Rectal smooth muscle tissue (tissue), 1 donor: ENCODE results near the gene TMEM204.

Experiments used
- H3K27ac ChIP-seq: one replicate; pipeline ENCODE4 v1.7.0; 2013; ENCODE audit warnings: low read depth, low read length, inconsistent platforms
- H3K27me3 ChIP-seq: one replicate; pipeline ENCODE4 v1.7.0; 2013; ENCODE audit warnings: low read length; ENCODE audit not compliant: control insufficient read depth, insufficient read depth
- H3K36me3 ChIP-seq: one replicate; pipeline ENCODE4 v1.7.0; 2013; ENCODE audit warnings: low read length; ENCODE audit not compliant: control insufficient read depth, insufficient read depth
- H3K4me1 ChIP-seq: one replicate; pipeline ENCODE4 v1.7.0; 2013; ENCODE audit warnings: low read length; ENCODE audit not compliant: control insufficient read depth, insufficient read depth
- H3K4me3 ChIP-seq: one replicate; pipeline ENCODE4 v1.7.0; 2013; ENCODE audit warnings: low read length
- H3K9ac ChIP-seq: one replicate; pipeline ENCODE4 v1.7.0; 2013; ENCODE audit warnings: low read length

TMEM204 gene

GRCh38 chr16:1503110-1503955 is 30.1 kb upstream of the TMEM204 start:
- H3K9ac ChIP-seq, result no peak overlapping the region
- no peak overlapping the region for H3K4me3 ChIP-seq
- no peaks in the 10 kb centered on the region for H3K27me3 ChIP-seq
- H3K4me1 ChIP-seq, result no peaks in the 10 kb centered on the region
- peaks cover 26% of the 10 kb centered on the region for H3K36me3 ChIP-seq
- H3K27ac ChIP-seq, result no peak overlapping the region

GRCh38 chr16:1505073-1505844 is 28.2 kb upstream of the TMEM204 start:
- Histone ChIP-seq H3K27ac (no peak overlapping the region), H3K36me3 (peaks cover 23% of the 10 kb centered on the region), H3K9ac (no peak overlapping the region), H3K27me3 (no peaks in the 10 kb centered on the region), H3K4me3 (no peak overlapping the region), H3K4me1 (no peaks in the 10 kb centered on the region)

- Histone ChIP-seq H3K36me3 (peaks cover 22% of the 10 kb centered on the region), H3K9ac (no peak overlapping the region), H3K4me3 (no peak overlapping the region), H3K4me1 (no peaks in the 10 kb centered on the region), H3K27ac (no peak overlapping the region), H3K27me3 (no peaks in the 10 kb centered on the region)
Measured at GRCh38 chr16:1505912-1506311, 27.6 kb upstream of the TMEM204 start.

GRCh38 chr16:1506494-1507213 is 26.8 kb upstream of the TMEM204 start:
- H3K4me1 ChIP-seq, result no peaks in the 10 kb centered on the region
- H3K4me3 ChIP-seq, result no peak overlapping the region
- no peak overlapping the region for H3K9ac ChIP-seq
- no peaks in the 10 kb centered on the region for H3K27me3 ChIP-seq
- peaks cover 17% of the 10 kb centered on the region for H3K36me3 ChIP-seq
- no peak overlapping the region for H3K27ac ChIP-seq

- H3K4me1 ChIP-seq, result no peaks in the 10 kb centered on the region
- peaks cover under 1% of the 10 kb centered on the region for H3K36me3 ChIP-seq
- H3K27me3 ChIP-seq, result no peaks in the 10 kb centered on the region
- no peak overlapping the region for H3K4me3 ChIP-seq
- H3K9ac ChIP-seq, result no peak overlapping the region
- peak overlapping the region; percentile 24 for H3K27ac ChIP-seq
Measured at GRCh38 chr16:1508494-1509187, 24.8 kb upstream of the TMEM204 start.

DNA sequence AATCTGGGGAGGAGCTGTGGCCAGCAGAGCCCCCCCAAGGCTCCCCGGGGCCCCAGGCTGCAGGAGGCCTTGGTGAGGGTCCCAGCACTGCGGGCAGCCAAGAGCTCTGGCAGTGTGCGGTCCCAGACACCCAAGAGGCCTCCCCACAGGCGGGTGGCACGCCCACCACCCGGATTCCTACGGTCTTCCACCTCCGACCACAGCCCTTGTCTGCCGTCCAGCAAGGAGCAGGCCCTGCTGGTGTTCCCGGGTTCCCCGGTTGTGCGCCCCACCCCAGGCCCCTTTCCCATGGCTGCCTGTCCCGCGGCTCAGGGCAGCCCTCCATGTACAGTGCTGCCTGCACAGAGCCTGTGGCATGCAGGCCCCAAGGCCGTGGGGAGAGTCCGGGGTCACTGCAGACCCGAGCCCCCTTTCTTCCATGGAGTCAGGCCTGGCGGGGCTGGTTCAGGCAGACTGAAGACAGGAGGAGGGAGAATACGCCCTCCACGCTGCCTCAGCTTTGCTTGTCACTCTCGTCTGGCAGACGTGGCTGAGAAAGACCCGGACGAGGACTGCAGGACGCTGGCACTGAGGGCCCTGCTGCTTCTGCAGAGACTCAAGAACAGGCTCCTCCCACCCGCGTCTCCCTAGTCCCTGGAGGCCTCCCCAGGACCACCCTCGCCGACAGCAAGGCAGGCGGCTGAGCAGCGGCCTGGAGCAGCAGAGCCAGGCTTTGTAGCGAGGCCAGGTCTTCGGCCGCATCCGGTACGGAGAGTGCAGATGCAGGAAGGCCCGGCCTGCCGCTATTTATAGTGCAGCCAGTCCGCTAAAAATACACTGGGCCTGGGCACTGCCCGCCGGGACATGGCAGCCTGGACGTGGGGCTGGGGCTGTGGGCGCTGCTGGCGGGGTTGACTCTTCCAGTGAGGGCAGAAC is 23.9 kb upstream of the TMEM204 start:
- no peak overlapping the region for H3K4me3 ChIP-seq
- H3K4me1 ChIP-seq, result no peaks in the 10 kb centered on the region
- H3K36me3 ChIP-seq, result peaks cover 2% of the 10 kb centered on the region
- H3K27ac ChIP-seq, result peak overlapping the region; percentile 24
- H3K27me3 ChIP-seq, result no peaks in the 10 kb centered on the region
- no peak overlapping the region for H3K9ac ChIP-seq

GRCh38 chr16:1510272-1510671 is 23.2 kb upstream of the TMEM204 start:
- no peak overlapping the region for H3K27ac ChIP-seq
- H3K9ac ChIP-seq, result no peak overlapping the region
- H3K27me3 ChIP-seq, result no peaks in the 10 kb centered on the region
- H3K4me3 ChIP-seq, result no peak overlapping the region
- peaks cover 2% of the 10 kb centered on the region for H3K36me3 ChIP-seq
- no peaks in the 10 kb centered on the region for H3K4me1 ChIP-seq

GRCh38 chr16:1510941-1511351 is 22.5 kb upstream of the TMEM204 start:
- Histone ChIP-seq H3K27me3 (no peaks in the 10 kb centered on the region), H3K4me1 (no peaks in the 10 kb centered on the region), H3K4me3 (no peak overlapping the region), H3K9ac (no peak overlapping the region), H3K36me3 (peaks cover 2% of the 10 kb centered on the region), H3K27ac (no peak overlapping the region)

DNA sequence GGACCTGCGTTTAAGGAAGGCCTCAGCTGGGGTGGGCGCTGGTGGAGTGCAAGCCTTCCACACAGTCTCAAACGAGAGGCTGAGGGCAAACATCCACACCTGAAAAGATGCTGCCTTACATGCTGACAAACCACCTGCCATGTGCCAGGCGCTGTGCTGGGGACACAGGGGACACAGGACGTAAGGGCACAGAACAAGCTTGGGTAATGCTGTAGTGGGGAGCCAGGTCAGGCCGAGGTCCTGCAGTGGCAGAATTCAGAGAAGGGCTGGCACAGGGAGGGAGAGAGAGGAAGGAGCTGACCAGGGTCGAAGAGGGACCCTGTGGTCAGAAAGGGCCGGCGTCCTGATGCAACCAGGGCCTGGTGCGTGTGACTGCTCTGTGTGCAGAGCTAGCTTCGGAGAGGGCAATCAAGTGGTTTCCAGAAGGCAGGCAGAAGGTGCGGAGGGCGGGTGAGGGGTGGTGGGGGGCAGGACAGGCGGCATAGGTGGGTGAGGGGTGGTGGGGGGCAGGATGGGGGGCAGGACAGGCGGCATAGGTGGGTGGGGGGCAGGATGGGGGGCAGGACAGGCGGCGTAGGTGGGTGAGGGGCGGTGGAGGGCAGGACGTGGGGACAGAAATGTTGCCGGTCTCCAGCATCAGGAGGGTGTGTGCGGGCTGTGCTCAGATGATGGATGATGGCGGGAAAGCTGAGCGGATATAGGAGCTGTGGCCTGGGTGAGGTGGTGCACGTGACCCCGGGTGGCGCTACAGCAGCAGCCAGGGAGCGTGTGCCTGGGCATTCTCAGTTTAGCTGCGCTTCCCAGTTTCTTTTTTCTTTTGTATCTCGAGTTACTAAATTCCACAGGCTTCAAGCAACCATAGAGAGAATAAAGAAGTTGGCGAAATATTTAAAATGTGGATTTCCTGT is 21.6 kb upstream of the TMEM204 start:
- H3K27me3 ChIP-seq, result no peaks in the 10 kb centered on the region
- H3K36me3 ChIP-seq, result peaks cover 2% of the 10 kb centered on the region
- no peak overlapping the region for H3K9ac ChIP-seq
- H3K4me3 ChIP-seq, result no peak overlapping the region
- no peaks in the 10 kb centered on the region for H3K4me1 ChIP-seq
- no peak overlapping the region for H3K27ac ChIP-seq

DNA sequence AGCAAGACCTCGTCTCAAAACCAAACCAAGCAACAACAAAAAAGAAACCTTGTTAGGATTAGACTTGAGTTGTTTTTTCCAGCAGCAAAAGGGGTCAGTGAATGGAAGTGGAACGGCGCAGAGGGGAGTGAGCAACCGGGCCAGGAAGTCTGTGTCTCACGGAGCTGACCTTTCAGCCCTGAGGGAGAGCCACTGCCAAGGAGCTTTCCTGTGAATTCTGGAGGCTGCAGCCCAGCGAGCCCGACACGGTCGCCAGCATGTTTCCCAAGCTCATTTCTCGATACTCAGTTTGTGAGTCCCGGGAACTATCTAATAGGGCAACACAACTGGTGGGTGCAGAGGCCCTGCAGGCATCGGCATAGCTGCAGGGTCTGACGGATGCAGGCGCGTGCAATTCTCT is 20.7 kb upstream of the TMEM204 start:
- Histone ChIP-seq H3K4me3 (no peak overlapping the region), H3K4me1 (no peaks in the 10 kb centered on the region), H3K27ac (no peak overlapping the region), H3K36me3 (peaks cover 2% of the 10 kb centered on the region), H3K27me3 (no peaks in the 10 kb centered on the region), H3K9ac (no peak overlapping the region)
